ENCODE results near the gene TEX35. TPM values are rescaled to one million over a fixed set of nuclear protein-coding genes. Genes with fewer than 3 reads are reported as not detected.

The TEX35 gene
- total RNA-seq, 3 donors from 2014 or later = not detected

DNA sequence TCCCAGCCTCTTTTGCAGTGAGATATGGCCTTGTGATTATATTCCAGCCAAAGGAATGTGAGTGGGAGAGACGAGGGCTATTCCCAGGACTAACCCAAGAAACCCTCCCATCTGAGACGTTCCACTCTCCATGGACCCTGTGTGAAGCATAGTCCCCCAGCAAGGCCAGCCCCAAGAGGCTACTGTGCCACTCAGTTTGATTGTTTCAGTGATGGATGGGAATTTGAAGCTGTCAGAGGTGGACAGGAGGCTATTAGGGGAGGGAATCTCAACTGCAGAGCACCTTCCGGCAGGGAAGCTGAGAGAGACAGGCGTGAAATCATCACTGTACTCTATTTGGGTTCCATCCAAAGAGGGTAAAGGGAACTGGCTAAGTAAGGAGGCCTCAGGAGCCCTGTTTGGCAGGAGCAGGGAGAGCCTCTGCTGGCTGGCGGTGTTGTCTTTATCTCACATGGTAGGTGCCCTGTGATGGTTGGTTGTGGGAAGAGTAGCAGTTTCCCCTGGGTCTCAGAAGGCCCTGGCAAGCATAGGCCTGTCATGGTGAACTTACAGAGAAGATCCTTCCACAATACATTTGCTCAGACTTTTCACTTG, 3.4 kb upstream of the TEX35 start:
- no peak for DNase-seq
- H3K4me1 ChIP-seq (ENCODE audit: low read depth) = no peaks in the 10 kb centered on the region
- intact Hi-C loops (cut with DNase I, micrococcal nuclease) = loop anchor here in 1 of 2 donors (10.0 kb wide), 1 partner anchor 195 kb away; no protein-coding TSS in a partner anchor
- H3K4me3 ChIP-seq = no peak overlapping the region
- TF ChIP-seq CTCF (IDR thresholded peaks at IDR 0.05) = no peak
- no peaks in the 10 kb centered on the region for H3K36me3 ChIP-seq (ENCODE audit: low read depth)
- ATAC-seq = no peak
- H3K9me3 ChIP-seq = no peaks in the 10 kb centered on the region

- H3K4me1 ChIP-seq (ENCODE audit: low read depth) = no peaks in the 10 kb centered on the region
- no peaks in the 10 kb centered on the region for H3K36me3 ChIP-seq (ENCODE audit: low read depth)
- no peak for TF ChIP-seq CTCF (IDR thresholded peaks at IDR 0.05)
- ATAC-seq (no peak), DNase-seq (no peak)
- intact Hi-C loops (cut with DNase I, micrococcal nuclease) = no loop called here
- no peaks in the 10 kb centered on the region for H3K9me3 ChIP-seq
- no peak overlapping the region for H3K4me3 ChIP-seq
Observed at GRCh38 chr1:178510155-178510554, 2.8 kb upstream of the TEX35 start.

GRCh38 chr1:178513278-178513983, 522 bp downstream of the TEX35 start:
- intact Hi-C loops (cut with DNase I, micrococcal nuclease) = no loop called here
- no peak overlapping the region for H3K4me3 ChIP-seq
- no peaks in the 10 kb centered on the region for H3K4me1 ChIP-seq (ENCODE audit: low read depth)
- H3K9me3 ChIP-seq = no peaks in the 10 kb centered on the region
- no peak for TF ChIP-seq CTCF (IDR thresholded peaks at IDR 0.05)
- peak; percentile 56 to 63 (median 58) for DNase-seq
- no peaks in the 10 kb centered on the region for H3K36me3 ChIP-seq (ENCODE audit: low read depth)
- ATAC-seq = peak; percentile 86

DNA sequence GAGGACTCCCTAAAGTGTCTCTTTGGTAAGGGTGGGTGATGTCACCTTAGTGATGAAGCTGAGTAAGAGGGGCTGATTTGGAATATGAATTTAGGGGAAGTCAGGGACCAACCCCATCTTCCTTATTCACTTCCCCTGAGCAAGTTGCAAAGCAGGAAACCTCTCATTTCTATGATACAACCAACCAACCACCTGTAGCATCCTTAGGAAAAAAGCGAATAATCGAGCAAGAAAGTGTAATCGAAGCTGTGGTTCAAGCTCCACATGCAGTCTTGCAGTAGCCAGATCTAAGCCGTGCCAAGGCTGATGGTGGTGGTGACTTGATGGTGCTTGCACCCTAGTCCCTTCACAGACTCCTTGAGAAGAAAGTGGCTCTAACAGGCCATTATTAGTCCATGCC, 3.2 kb downstream of the TEX35 start:
- Histone ChIP-seq H3K4me3 (no peak overlapping the region), H3K9me3 (no peaks in the 10 kb centered on the region), H3K4me1 (ENCODE audit: low read depth) (no peaks in the 10 kb centered on the region), H3K36me3 (ENCODE audit: low read depth) (no peaks in the 10 kb centered on the region)
- TF ChIP-seq CTCF (IDR thresholded peaks at IDR 0.05) = no peak
- ATAC-seq (no peak), DNase-seq (no peak)
- intact Hi-C loops (cut with DNase I, micrococcal nuclease) = no loop called here

DNA sequence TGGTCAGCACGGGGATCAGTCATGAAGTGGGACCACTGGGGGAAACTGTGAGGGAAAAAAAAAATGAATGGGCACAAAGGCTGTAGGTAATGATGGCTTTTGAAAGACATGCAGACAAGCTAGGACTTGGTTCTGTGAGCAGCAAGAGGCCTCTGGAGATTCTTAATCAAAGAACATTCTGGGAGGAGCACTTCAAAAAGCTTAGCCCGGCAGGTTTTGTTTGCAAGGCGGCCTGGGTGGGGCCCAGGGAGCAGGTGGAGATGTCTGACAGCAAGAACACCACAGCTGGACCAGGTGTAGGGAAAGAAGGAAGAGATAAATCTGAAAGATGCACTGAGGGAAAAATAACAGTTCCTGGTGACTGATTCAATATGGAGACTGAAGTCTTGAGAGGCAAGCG, 6.0 kb downstream of the TEX35 start:
- ATAC-seq = peak; percentile 46
- no peak overlapping the region for H3K4me3 ChIP-seq
- H3K9me3 ChIP-seq = no peaks in the 10 kb centered on the region
- H3K36me3 ChIP-seq (ENCODE audit: low read depth) = no peaks in the 10 kb centered on the region
- H3K4me1 ChIP-seq (ENCODE audit: low read depth) = no peaks in the 10 kb centered on the region
- no peak for TF ChIP-seq CTCF (IDR thresholded peaks at IDR 0.05)
- peak in 1 of 3 donors; percentile 9 for DNase-seq
- intact Hi-C loops (cut with DNase I, micrococcal nuclease) = no loop called here

Data from mucosa of descending colon (tissue), 3 donors.